IMR-90 (cell line): ENCODE measurements around the gene MRTFB. TPM values are rescaled to one million over a fixed set of nuclear protein-coding genes. Genes with fewer than 3 reads are reported as not detected.

Experiments
- ATAC-seq: fragments of 200-7000 bp; cut with Tn5 transposase; 2 replicates; pipeline ENCODE4 v1.9.1; 2020; ENCODE audit warnings: low read depth, mild to moderate bottlenecking, moderate library complexity
- BruUV-seq: library from RNA; stranded (reverse); fragments of 400-500 nt; replicated peaks from 2 replicates; lab custom pipeline; 2021; lab: Mats Ljungman, UMichigan
- CTCF ChIA-PET: fragments of 300-600 bp; formaldehyde crosslinking; extraction: SDS; loops from one replicate; lab custom pipeline; 2021; ENCODE audit warnings: antibody characterized with exemption; lab: Yijun Ruan, JAX
- POLR2A ChIA-PET: fragments of 300-600 bp; sonication (Branson Sonifier 250); formaldehyde crosslinking; loops from one replicate; lab custom pipeline; 2022; ENCODE audit warnings: antibody characterized with exemption; ENCODE audit not compliant: unreplicated experiment; lab: Charles Lee
- DNase-seq: peaks from one replicate; pipeline ENCODE4 v3.0.0; 2013
- H2AFZ ChIP-seq: replicated peaks from 2 replicates; pipeline ENCODE3; 2013; ENCODE audit warnings: low read length, mild to moderate bottlenecking; ENCODE audit not compliant: poor library complexity
- H2AK5ac ChIP-seq: 2 replicates; pipeline ENCODE4 v1.6.1; 2013; ENCODE audit warnings: low read depth, low read length, inconsistent platforms
- H2AK9ac ChIP-seq: replicated peaks from 2 replicates; pipeline ENCODE3; 2013; ENCODE audit warnings: mild to moderate bottlenecking, low read depth, low read length, moderate library complexity; ENCODE audit not compliant: poor library complexity
- H2BK120ac ChIP-seq: 2 replicates; pipeline ENCODE4 v1.6.1; 2013; ENCODE audit warnings: low read depth, low read length, inconsistent platforms
- H2BK15ac ChIP-seq: 3 replicates; pipeline ENCODE4 v1.6.1; 2013; ENCODE audit warnings: low read depth, low read length, inconsistent platforms
- H2BK20ac ChIP-seq: 2 replicates; pipeline ENCODE4 v1.6.1; 2013; ENCODE audit warnings: low read depth, mild to moderate bottlenecking, inconsistent platforms, low read length, moderate library complexity
- H2BK5ac ChIP-seq: 2 replicates; pipeline ENCODE4 v1.6.1; 2013; ENCODE audit warnings: mild to moderate bottlenecking, low read depth, low read length, inconsistent platforms; ENCODE audit not compliant: poor library complexity, severe bottlenecking
- H3K14ac ChIP-seq: replicated peaks from 2 replicates; pipeline ENCODE4 v1.6.1; 2013; ENCODE audit warnings: low read depth, low read length, inconsistent platforms
- H3K18ac ChIP-seq: 2 replicates; pipeline ENCODE4 v1.6.1; 2013; ENCODE audit warnings: low read depth, low read length, control low read depth
- H3K23ac ChIP-seq: 2 replicates; pipeline ENCODE4 v1.6.1; 2013; ENCODE audit warnings: low read depth, low read length, inconsistent platforms
- H3K27ac ChIP-seq: 2 replicates; pipeline ENCODE4 v1.5.1; 2013; ENCODE audit warnings: mild to moderate bottlenecking, control low read depth, low read length; ENCODE audit not compliant: insufficient read depth
- H3K27me3 ChIP-seq: 2 replicates; pipeline ENCODE4 v1.6.1; 2013; ENCODE audit warnings: low read length; ENCODE audit not compliant: control insufficient read depth, insufficient read depth
- H3K36me3 ChIP-seq: 2 replicates; pipeline ENCODE4 v1.6.1; 2013; ENCODE audit warnings: low read length, mixed read lengths; ENCODE audit not compliant: control insufficient read depth, insufficient read depth
- H3K4ac ChIP-seq: 2 replicates; pipeline ENCODE4 v1.6.1; 2013; ENCODE audit warnings: low read depth, low read length, inconsistent platforms
- H3K4me1 ChIP-seq: 2 replicates; pipeline ENCODE4 v1.6.1; 2013; ENCODE audit warnings: low read length, mixed read lengths; ENCODE audit not compliant: control insufficient read depth, insufficient read depth
- H3K4me2 ChIP-seq: 2 replicates; pipeline ENCODE4 v1.6.1; 2013; ENCODE audit warnings: low read depth, mild to moderate bottlenecking, control low read depth, low read length, moderate library complexity
- H3K4me3 ChIP-seq: 2 replicates; pipeline ENCODE4 v1.5.1; 2013; ENCODE audit warnings: low read depth, mild to moderate bottlenecking, control low read depth, low read length, moderate library complexity; ENCODE audit not compliant: insufficient read depth
- H3K56ac ChIP-seq: 2 replicates; pipeline ENCODE4 v1.6.1; 2013; ENCODE audit warnings: low read length, inconsistent platforms; ENCODE audit not compliant: insufficient read depth; ENCODE audit errors: extremely low read depth
- H3K79me1 ChIP-seq, 2 experiments: 2 replicates each; pipeline ENCODE4 v1.6.1; 2013; ENCODE audit warnings: low read length in 2 of 2, inconsistent platforms in 1 of 2, low read depth in 1 of 2
- H3K9ac ChIP-seq: 2 replicates; pipeline ENCODE4 v1.6.1; 2013; ENCODE audit warnings: low read depth, low read length, control low read depth
- H3K9me1 ChIP-seq: 2 replicates; pipeline ENCODE4 v1.6.1; 2013; ENCODE audit warnings: low read length, inconsistent platforms; ENCODE audit not compliant: insufficient read depth
- H3K9me3 ChIP-seq: 2 replicates; pipeline ENCODE4 v1.6.1; 2013; ENCODE audit warnings: low read length; ENCODE audit not compliant: control insufficient read depth, insufficient read depth
- H4K20me1 ChIP-seq: 2 replicates; pipeline ENCODE4 v1.6.1; 2013; ENCODE audit warnings: low read length, inconsistent platforms; ENCODE audit not compliant: insufficient read depth
- H4K5ac ChIP-seq: 2 replicates; pipeline ENCODE4 v1.6.1; 2013; ENCODE audit warnings: mild to moderate bottlenecking, low read depth, low read length, control low read depth
- H4K8ac ChIP-seq, 2 experiments: 2 replicates each; pipeline ENCODE4 v1.6.1; 2013; ENCODE audit warnings: low read depth in 2 of 2, low read length in 2 of 2, control low read depth in 1 of 2, inconsistent platforms in 1 of 2
- H4K91ac ChIP-seq: 2 replicates; pipeline ENCODE4 v1.6.1; 2013; ENCODE audit warnings: low read depth, low read length, inconsistent platforms; ENCODE audit not compliant: insufficient read depth
- CHD1 ChIP-seq: IDR thresholded peaks from 2 replicates; pipeline ENCODE4 v1.6.1; 2012; ENCODE audit warnings: low read depth, low read length, improper control_type of control experiment
- CTCF ChIP-seq: conservative IDR thresholded peaks from 2 replicates; pipeline ENCODE4 v1.5.1; 2012; ENCODE audit warnings: mild to moderate bottlenecking, low read depth, low read length, improper control_type of control experiment
- ELK1 ChIP-seq: fragments of 150-350 bp; IDR thresholded peaks from 2 replicates; pipeline ENCODE4 v1.6.1; 2016; ENCODE audit warnings: low read depth, mild to moderate bottlenecking, low read length, moderate library complexity, borderline replicate concordance
- FOS ChIP-seq: fragments of 150-350 bp; IDR thresholded peaks from 2 replicates; pipeline ENCODE4 v1.6.1; 2016; ENCODE audit warnings: low read depth, low read length
- MAZ ChIP-seq: IDR thresholded peaks from 2 replicates; pipeline ENCODE4 v1.6.1; 2012; ENCODE audit warnings: low read depth, mild to moderate bottlenecking, low read length, improper control_type of control experiment, moderate library complexity, borderline replicate concordance
- MXI1 ChIP-seq: IDR thresholded peaks from 2 replicates; pipeline ENCODE4 v1.6.1; 2012; ENCODE audit warnings: low read depth, mild to moderate bottlenecking, low read length, moderate library complexity, borderline replicate concordance
- POLR2A ChIP-seq: IDR thresholded peaks from 2 replicates; pipeline ENCODE4 v1.6.1; 2012; ENCODE audit warnings: mild to moderate bottlenecking, low read depth, low read length
- RFX5 ChIP-seq: IDR thresholded peaks from 2 replicates; pipeline ENCODE4 v1.8.0; 2012; ENCODE audit warnings: low read depth, mild to moderate bottlenecking, low read length, moderate library complexity
- WGBS, 2 experiments: methylation state at CpG; one replicate each; pipeline versions ENCODE4 v1.1.5 to v1.1.7; 2013; ENCODE audit warnings: missing lambda C conversion rate in 2 of 2; ENCODE audit not compliant: insufficient read length in 1 of 2; ENCODE audit errors: extremely low coverage in 2 of 2; 5-methylcytosine and 5-hydroxymethylcytosine counted together
- dilution Hi-C: fragments of 300-500 bp; cut with HindIII; formaldehyde crosslinking; loops from one replicate; pipeline ENCODE4 v1.14.3; 2018; ENCODE audit warnings: low sequenced_read_pairs; ENCODE audit not compliant: unreplicated experiment
- in situ Hi-C: fragments of 300-500 bp; cut with MboI; formaldehyde crosslinking; loops from 3 replicates; pipeline ENCODE4 v1.14.3; 2019; ENCODE audit warnings: low sequenced_read_pairs, inconsistent platforms, mixed read lengths
- intact Hi-C: fragments of 100-400 bp; cut with micrococcal nuclease; formaldehyde crosslinking; loops from 2 replicates; pipeline ENCODE4 v1.10.0; 2022
- polyA plus RNA-seq, 3 experiments: library from polyadenylated mRNA; depleted of rRNA; stranded (reverse); fragments of >200 nt; gene quantifications; 2 replicates each; pipeline ENCODE4 v1.2.3, GENCODE V29; 2012; ENCODE audit warnings: low replicate concordance in 1 of 3
- total RNA-seq: library from RNA; depleted of rRNA; stranded (reverse); fragments of >200 nt; gene quantifications from 2 replicates; pipeline ENCODE4 v1.2.3, GENCODE V29; 2012

Gene MRTFB
- total and polyA plus RNA-seq, 2 of the 4 experiments (the other 2 are of a cell fraction) = 4.4 to 5.4 TPM

GRCh38 chr16:14043278-14043677 lies 27.8 kb upstream of the MRTFB start:
- DNase-seq (no peak), ATAC-seq (no peak)
- dilution Hi-C loops = no loop called here
- H3K14ac ChIP-seq = no peak overlapping the region
- H4K91ac ChIP-seq = no peak overlapping the region
- no peak for TF ChIP-seq CHD1
- no peak for TF ChIP-seq RFX5
- no peak for TF ChIP-seq MXI1
- TF ChIP-seq CTCF = no peak
- TF ChIP-seq POLR2A = no peak
- no peak for TF ChIP-seq MAZ
- TF ChIP-seq ELK1 = no peak
- no peak for TF ChIP-seq FOS
- no peaks in the 10 kb centered on the region for H3K9me3 ChIP-seq
- H3K23ac ChIP-seq = no peak overlapping the region
- H2AK9ac ChIP-seq = no peak overlapping the region
- H2BK15ac ChIP-seq = no peak overlapping the region
- H2BK20ac ChIP-seq = no peak overlapping the region
- H3K27me3 ChIP-seq = peaks cover 10% of the 10 kb centered on the region
- H3K4me3 ChIP-seq = no peak overlapping the region
- no peaks in the 10 kb centered on the region for H3K4me1 ChIP-seq
- ChIA-PET POLR2A (no interaction called here), CTCF (no interaction called here)
- H3K56ac ChIP-seq = no peak overlapping the region
- no peak overlapping the region for H3K4ac ChIP-seq
- no peaks in the 10 kb centered on the region for H4K20me1 ChIP-seq
- intact Hi-C loops = no loop called here
- no peak overlapping the region for H4K5ac ChIP-seq
- H3K18ac ChIP-seq = no peak overlapping the region
- no CpG with 5 or more reads among the region's 6 CpGs for WGBS, 2 experiments
- H2BK120ac ChIP-seq = no peak overlapping the region
- no peaks in the 10 kb centered on the region for H3K9me1 ChIP-seq
- H3K27ac ChIP-seq = no peak overlapping the region
- H2AFZ ChIP-seq = no peak overlapping the region
- BruUV-seq = no TSS peak
- no peak overlapping the region for H2AK5ac ChIP-seq
- no peak overlapping the region for H2BK5ac ChIP-seq
- no peak overlapping the region for H4K8ac ChIP-seq
- H3K36me3 ChIP-seq = no peaks in the 10 kb centered on the region
- in situ Hi-C loops = no loop called here
- no peak overlapping the region for H3K4me2 ChIP-seq
- no peaks in the 10 kb centered on the region for H3K79me1 ChIP-seq
- H3K9ac ChIP-seq = no peak overlapping the region
